ENCODE results near the gene ZDHHC17.

- TF ChIP-seq CTCF (conservative IDR thresholded peaks at IDR 0.05; ENCODE audit: low read length) (no peak), EZH2phosphoT487 (IDR thresholded peaks at IDR 0.05; ENCODE audit: borderline replicate concordance) (no peak)
Measured at GRCh38 chr12:76811976-76812375, 48.1 kb downstream of the ZDHHC17 start.
